GM12878 (cell line): Measurements from ENCODE around the gene S100A16. TPM values are rescaled to one million over a fixed set of nuclear protein-coding genes. Genes with fewer than 3 reads are reported as not detected.

ENCODE experiments used
- ATAC-seq: fragments of 200-7000 bp; cut with Tn5 transposase; 3 replicates; pipeline ENCODE4 v1.9.1; 2020; ENCODE audit warnings: mild to moderate bottlenecking, moderate library complexity
- BruUV-seq: library from RNA; stranded (reverse); fragments of 400-500 nt; replicated peaks from 2 replicates; lab custom pipeline; 2021; lab: Mats Ljungman, UMichigan
- CTCF ChIA-PET: fragments of 300-600 bp; sonication (Branson Sonifier 250); formaldehyde crosslinking; extraction: SDS; loops from one replicate; lab custom pipeline; 2021; ENCODE audit warnings: inconsistent platforms; lab: Yijun Ruan, JAX
- POLR2A ChIA-PET: fragments of 350-600 bp; formaldehyde crosslinking; extraction: SDS; loops from one replicate; lab custom pipeline; 2021; ENCODE audit warnings: inconsistent platforms; lab: Charles Lee
- RAD21 ChIA-PET: fragments of 300-600 bp; sonication (Branson Sonifier 250); formaldehyde crosslinking; loops from one replicate; lab custom pipeline; 2023; ENCODE audit warnings: antibody characterized with exemption; ENCODE audit not compliant: unreplicated experiment; lab: Charles Lee
- SMC1A ChIA-PET: fragments of 300-600 bp; sonication (Branson Sonifier 250); formaldehyde crosslinking; loops from one replicate; lab custom pipeline; 2023; ENCODE audit not compliant: unreplicated experiment, uncharacterized antibody; lab: Charles Lee
- DNase-seq: peaks from one replicate; pipeline ENCODE4 v3.0.0-alpha.2; 2011; ENCODE audit warnings: low read depth, low spot score
- FAIRE-seq: peaks from 3 replicates; lab custom pipeline; 2011; peaks lifted over from hg19 to GRCh38; lab: Jason Lieb, UNC
- H2AFZ ChIP-seq: 2 replicates; pipeline ENCODE4 v1.6.0; 2011; ENCODE audit warnings: low read depth, low read length, control low read depth; ENCODE audit not compliant: control insufficient read depth
- H3K27ac ChIP-seq: 2 replicates; pipeline ENCODE4 v1.5.1; 2011; ENCODE audit warnings: control low read depth; ENCODE audit not compliant: control insufficient read depth, insufficient read depth
- H3K27me3 ChIP-seq, 2 experiments: replicated peaks in 1 of 2; 2 replicates each; pipeline versions ENCODE4 v1.6.0 to v1.6.1; 2011; ENCODE audit warnings: low read length in 1 of 2; ENCODE audit not compliant: control insufficient read depth in 2 of 2, insufficient read depth in 2 of 2
- H3K36me3 ChIP-seq, 2 experiments: 2 replicates each; pipeline ENCODE4 v1.5.1; 2011; ENCODE audit warnings: low read length in 1 of 2; ENCODE audit not compliant: control insufficient read depth in 2 of 2, insufficient read depth in 2 of 2
- H3K4me1 ChIP-seq: 2 replicates; pipeline ENCODE4 v1.6.1; 2011; ENCODE audit warnings: mild to moderate bottlenecking, low read length, moderate library complexity, mixed read lengths; ENCODE audit not compliant: control insufficient read depth, insufficient read depth
- H3K4me2 ChIP-seq: 2 replicates; pipeline ENCODE4 v1.6.0; 2011; ENCODE audit warnings: control low read depth; ENCODE audit not compliant: control insufficient read depth, insufficient read depth
- H3K4me3 ChIP-seq: fragments of 200-600 bp; sonication (generic); 2 replicates; pipeline ENCODE4 v1.5.1; 2016
- H3K79me2 ChIP-seq: 2 replicates; pipeline ENCODE4 v1.6.0; 2011; ENCODE audit warnings: low read length; ENCODE audit not compliant: control insufficient read depth, insufficient read depth
- H3K9ac ChIP-seq: 2 replicates; pipeline ENCODE4 v1.8.0; 2011; ENCODE audit warnings: low read length, control low read depth, mixed read lengths; ENCODE audit not compliant: control insufficient read depth, insufficient read depth
- H3K9me3 ChIP-seq: replicated peaks from 3 replicates; pipeline ENCODE4 v1.5.1; 2011; ENCODE audit warnings: mild to moderate bottlenecking, low read length; ENCODE audit not compliant: control insufficient read depth, insufficient read depth
- H4K20me1 ChIP-seq: 2 replicates; pipeline ENCODE4 v1.6.0; 2011; ENCODE audit not compliant: control insufficient read depth, insufficient read depth
- WGBS: methylation state at CpG from one replicate; pipeline ENCODE4 v1.1.6; 2016; ENCODE audit warnings: low lambda C conversion rate; ENCODE audit not compliant: insufficient replicate concordance, insufficient coverage; ENCODE audit errors: missing lambda C conversion rate; 5-methylcytosine and 5-hydroxymethylcytosine counted together
- in situ Hi-C: fragments of 300-500 bp; cut with MboI; formaldehyde crosslinking; loops from 9 replicates; pipeline ENCODE4 v1.14.3; 2018; ENCODE audit warnings: mixed read lengths
- intact Hi-C: fragments of 100-400 bp; cut with micrococcal nuclease; formaldehyde crosslinking; loops from one replicate; pipeline ENCODE4 v1.14.2; 2022; ENCODE audit not compliant: unreplicated experiment
- polyA plus RNA-seq, 11 experiments: library from polyadenylated mRNA; depleted of rRNA in 4 of 11; unstranded in 6 of 11; stranded (reverse) in 5 of 11; fragments of >200 nt; fragmentation: Nextera tagmentation in 4 of 11; fragmentation: Illumina TruSeq in 1 of 11; extraction: Ambion mirVana in 4 of 11; extraction: Trizol in 1 of 11; gene quantifications; 1 replicate in 1 of 11; 2 replicates in 10 of 11; pipeline versions ENCODE4 v1.2.1 to v1.2.3, GENCODE V29; 2011 to 2016; ENCODE audit warnings: inconsistent platforms in 2 of 11, missing spikeins in 2 of 11, low read depth in 1 of 11
- total RNA-seq, 4 experiments: library from RNA; depleted of rRNA in 3 of 4; stranded (reverse); fragments of >200 nt in 3 of 4; fragmentation: Illumina TruSeq in 1 of 4; extraction: Trizol in 1 of 4; gene quantifications; 2 replicates each; pipeline versions ENCODE4 v1.2.1 to v1.2.3, GENCODE V29; 2013 to 2021
- TF ChIP-seq, protein P1 (sequence below): fragments of 450-650 bp; IDR thresholded peaks from 2 replicates; pipeline ENCODE4 v1.6.1; 2017; ENCODE audit warnings: antibody characterized with exemption, mild to moderate bottlenecking, moderate library complexity

The S100A16 gene
- total and polyA plus RNA-seq, 10 of the 15 experiments (the other 5 are each of a cell fraction or from before 2014, with no cell fraction given) = 0.14 to 0.51 (median 0.25) TPM; not detected in 6

DNA sequence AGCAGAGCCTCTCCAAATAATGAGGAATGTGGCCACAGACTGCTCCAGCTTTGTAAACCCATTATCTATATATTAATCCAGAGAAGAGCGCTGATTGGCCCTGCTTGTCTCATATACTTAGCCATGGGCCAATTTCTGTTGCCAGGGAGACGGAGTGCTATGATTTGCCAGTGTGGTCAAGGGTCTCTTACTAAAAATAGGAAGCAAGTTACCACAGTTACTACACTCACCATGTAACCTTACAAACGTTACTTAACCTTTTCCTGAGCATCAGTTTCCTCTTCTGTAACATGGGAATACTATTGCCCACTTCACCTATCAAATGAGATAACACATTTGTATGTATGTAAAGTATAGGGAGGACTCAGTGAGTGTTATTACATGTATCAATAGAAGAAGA lies 39.6 kb downstream of the S100A16 start:
- H3K4me3 ChIP-seq = no peak overlapping the region
- TF ChIP-seq, protein P1, sequence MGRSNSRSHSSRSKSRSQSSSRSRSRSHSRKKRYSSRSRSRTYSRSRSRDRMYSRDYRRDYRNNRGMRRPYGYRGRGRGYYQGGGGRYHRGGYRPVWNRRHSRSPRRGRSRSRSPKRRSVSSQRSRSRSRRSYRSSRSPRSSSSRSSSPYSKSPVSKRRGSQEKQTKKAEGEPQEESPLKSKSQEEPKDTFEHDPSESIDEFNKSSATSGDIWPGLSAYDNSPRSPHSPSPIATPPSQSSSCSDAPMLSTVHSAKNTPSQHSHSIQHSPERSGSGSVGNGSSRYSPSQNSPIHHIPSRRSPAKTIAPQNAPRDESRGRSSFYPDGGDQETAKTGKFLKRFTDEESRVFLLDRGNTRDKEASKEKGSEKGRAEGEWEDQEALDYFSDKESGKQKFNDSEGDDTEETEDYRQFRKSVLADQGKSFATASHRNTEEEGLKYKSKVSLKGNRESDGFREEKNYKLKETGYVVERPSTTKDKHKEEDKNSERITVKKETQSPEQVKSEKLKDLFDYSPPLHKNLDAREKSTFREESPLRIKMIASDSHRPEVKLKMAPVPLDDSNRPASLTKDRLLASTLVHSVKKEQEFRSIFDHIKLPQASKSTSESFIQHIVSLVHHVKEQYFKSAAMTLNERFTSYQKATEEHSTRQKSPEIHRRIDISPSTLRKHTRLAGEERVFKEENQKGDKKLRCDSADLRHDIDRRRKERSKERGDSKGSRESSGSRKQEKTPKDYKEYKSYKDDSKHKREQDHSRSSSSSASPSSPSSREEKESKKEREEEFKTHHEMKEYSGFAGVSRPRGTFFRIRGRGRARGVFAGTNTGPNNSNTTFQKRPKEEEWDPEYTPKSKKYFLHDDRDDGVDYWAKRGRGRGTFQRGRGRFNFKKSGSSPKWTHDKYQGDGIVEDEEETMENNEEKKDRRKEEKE = no peak
- TF ChIP-seq, all 136 proteins: peak for 0
- in situ Hi-C loops (no loop called here), intact Hi-C loops (loop anchor here (5.0 kb wide), 1 partner anchor 99 kb away; the partner anchor contains the start of gene ILF2)
- Histone ChIP-seq H3K27ac (no peak overlapping the region), H3K9ac (no peak overlapping the region), H3K79me2 (no peaks in the 10 kb centered on the region), H3K4me2 (no peak overlapping the region), H3K9me3 (no peaks in the 10 kb centered on the region), H3K36me3 (no peaks in the 10 kb centered on the region), H4K20me1 (no peaks in the 10 kb centered on the region), H3K4me1 (peaks cover 8% of the 10 kb centered on the region), H3K27me3 (no peaks in the 10 kb centered on the region), H2AFZ (no peak overlapping the region)
- POLR2A ChIA-PET = interaction anchor here (1.0 to 1.8 kb wide), 4 partner anchors 38 to 99 kb away, joined by 3 to 11 read pairs (median 6); partner anchors contain the start of genes CHTOP and S100A6
- FAIRE-seq (no peak), ATAC-seq (no peak; the same call in 2 of the 3 replicates), DNase-seq (no peak)
- CTCF ChIA-PET = interaction anchor here (0.7 to 7.5 kb wide), 37 partner anchors 8 to 413 kb away, joined by 3 to 216 read pairs (median 8); partner anchors contain the start of genes CHTOP, CREB3L4, ILF2 and JTB
- no TSS peak for BruUV-seq
- RAD21 ChIA-PET = interaction anchor here (0.8 to 5.2 kb wide), 19 partner anchors 10 to 413 kb away, joined by 3 to 60 read pairs (median 8); partner anchors contain the start of genes CHTOP, RAB13, S100A1 and S100A13
- WGBS = 64% methylated on average over 3 of the region's 3 CpGs
- SMC1A ChIA-PET = interaction anchor here (0.7 to 4.0 kb wide), 26 partner anchors 8 to 405 kb away, joined by 3 to 36 read pairs (median 6); partner anchors contain the start of genes CHTOP, ILF2, S100A1 and S100A13
